K562 (cell line): ENCODE results near the gene YJEFN3. TPM values are rescaled to one million over a fixed set of nuclear protein-coding genes. Genes with fewer than 3 reads are reported as not detected.
A peak's percentile ranks its signal among the peaks of the same experiment; 100 is the strongest.

ENCODE experiments used
- ARNT ChIP-seq, 2 experiments: fragments of 450-650 bp; IDR thresholded peaks; 2 replicates each; pipeline ENCODE4 v1.6.1; 2016; ENCODE audit warnings: mild to moderate bottlenecking in 1 of 2
- BCL6 ChIP-seq: fragments of 250-450 bp; sonication (Bioruptor Pico); IDR thresholded peaks from 2 replicates; pipeline ENCODE4 v1.4.0; 2020
- CREM ChIP-seq: IDR thresholded peaks from 2 replicates; pipeline ENCODE4 v1.6.1; 2014; ENCODE audit warnings: antibody characterized with exemption, low read depth
- HSF4 ChIP-seq: fragments of 250-450 bp; sonication (Bioruptor Pico); IDR thresholded peaks from 2 replicates; pipeline ENCODE4 v2.1.2; 2022; ENCODE audit warnings: mild to moderate bottlenecking, moderate library complexity, borderline replicate concordance
- JUND ChIP-seq, 2 experiments: IDR thresholded peaks; 2 replicates in 1 of 2; 3 replicates in 1 of 2; pipeline ENCODE4 v1.6.1; 2011; ENCODE audit warnings: borderline replicate concordance in 2 of 2, low read depth in 2 of 2, low read length in 2 of 2, improper control_type of control experiment in 1 of 2, missing biosample characterization in 1 of 2, missing genetic modification characterization in 1 of 2, missing genetic modification reagents in 1 of 2
- KLF16 ChIP-seq: IDR thresholded peaks from 2 replicates; pipeline ENCODE4 v1.6.1; 2016; ENCODE audit warnings: antibody characterized with exemption
- MBD2 ChIP-seq: sonication (generic); IDR thresholded peaks from 2 replicates; pipeline ENCODE4 v1.6.1; 2016; ENCODE audit warnings: low read depth, borderline replicate concordance
- MCM2 ChIP-seq: fragments of 450-650 bp; IDR thresholded peaks from 2 replicates; pipeline ENCODE4 v1.6.1; 2017; ENCODE audit warnings: low read depth, mild to moderate bottlenecking
- PTTG1 ChIP-seq: fragments of 450-650 bp; IDR thresholded peaks from 2 replicates; pipeline ENCODE4 v1.6.1; 2016; ENCODE audit warnings: low read depth, mild to moderate bottlenecking, missing genetic modification characterization, missing compliant biosample characterization
- RBM22 ChIP-seq: fragments of 200-400 bp; formaldehyde crosslinking; IDR thresholded peaks from 2 replicates; pipeline ENCODE4 v1.6.1; 2018; ENCODE audit warnings: low read length, low read depth; ENCODE audit not compliant: poor library complexity, severe bottlenecking
- ZFP1 ChIP-seq: fragments of 450-650 bp; formaldehyde crosslinking; IDR thresholded peaks from 2 replicates; pipeline ENCODE4 v1.4.0; 2020; ENCODE audit warnings: mild to moderate bottlenecking, mixed read lengths
- ZKSCAN8 ChIP-seq: fragments of 200-800 bp; sonication (Bioruptor generic); IDR thresholded peaks from 2 replicates; pipeline ENCODE4 v1.6.1; 2016; ENCODE audit warnings: missing genetic modification characterization, missing compliant biosample characterization
- ZNF280A ChIP-seq: fragments of 450-650 bp; IDR thresholded peaks from 2 replicates; pipeline ENCODE4 v1.6.1; 2018; ENCODE audit warnings: mild to moderate bottlenecking, low read depth; ENCODE audit not compliant: partially characterized antibody
- ZNF592 ChIP-seq: fragments of 450-650 bp; IDR thresholded peaks from 2 replicates; pipeline ENCODE4 v1.6.1; 2017; ENCODE audit warnings: antibody characterized with exemption, mild to moderate bottlenecking
- polyA plus RNA-seq, 8 experiments: library from polyadenylated mRNA; depleted of rRNA in 4 of 8; stranded (reverse) in 5 of 8; unstranded in 3 of 8; fragments of >200 nt; fragmentation: Nextera tagmentation in 2 of 8; fragmentation: Illumina TruSeq in 1 of 8; extraction: Ambion mirVana in 2 of 8; extraction: Trizol in 1 of 8; gene quantifications; 2 replicates each; pipeline versions ENCODE4 v1.2.1 to v1.2.3, GENCODE V29; 2011 to 2014; ENCODE audit warnings: inconsistent platforms in 1 of 8, missing spikeins in 1 of 8
- total RNA-seq, 7 experiments: library from RNA; depleted of rRNA in 6 of 7; stranded (reverse); fragments of >200 nt in 6 of 7; fragmentation: Illumina TruSeq in 2 of 7; extraction: Trizol in 2 of 7; gene quantifications; 2 replicates each; pipeline versions ENCODE4 v1.2.1 to v1.2.3, GENCODE V29; 2011 to 2021; ENCODE audit warnings: low replicate concordance in 1 of 7
- TF ChIP-seq, protein P1 (sequence below): fragments of 150-350 bp; conservative IDR thresholded peaks from 2 replicates; pipeline ENCODE4 v1.6.1; 2014; ENCODE audit warnings: low read length

Gene YJEFN3
- total and polyA plus RNA-seq, 9 of the 15 experiments (the other 6 are each of a cell fraction or from before 2014, with no cell fraction given) = 0.04 to 5.8 (median 1.3) TPM; not detected in 1

- TF ChIP-seq, protein P1, sequence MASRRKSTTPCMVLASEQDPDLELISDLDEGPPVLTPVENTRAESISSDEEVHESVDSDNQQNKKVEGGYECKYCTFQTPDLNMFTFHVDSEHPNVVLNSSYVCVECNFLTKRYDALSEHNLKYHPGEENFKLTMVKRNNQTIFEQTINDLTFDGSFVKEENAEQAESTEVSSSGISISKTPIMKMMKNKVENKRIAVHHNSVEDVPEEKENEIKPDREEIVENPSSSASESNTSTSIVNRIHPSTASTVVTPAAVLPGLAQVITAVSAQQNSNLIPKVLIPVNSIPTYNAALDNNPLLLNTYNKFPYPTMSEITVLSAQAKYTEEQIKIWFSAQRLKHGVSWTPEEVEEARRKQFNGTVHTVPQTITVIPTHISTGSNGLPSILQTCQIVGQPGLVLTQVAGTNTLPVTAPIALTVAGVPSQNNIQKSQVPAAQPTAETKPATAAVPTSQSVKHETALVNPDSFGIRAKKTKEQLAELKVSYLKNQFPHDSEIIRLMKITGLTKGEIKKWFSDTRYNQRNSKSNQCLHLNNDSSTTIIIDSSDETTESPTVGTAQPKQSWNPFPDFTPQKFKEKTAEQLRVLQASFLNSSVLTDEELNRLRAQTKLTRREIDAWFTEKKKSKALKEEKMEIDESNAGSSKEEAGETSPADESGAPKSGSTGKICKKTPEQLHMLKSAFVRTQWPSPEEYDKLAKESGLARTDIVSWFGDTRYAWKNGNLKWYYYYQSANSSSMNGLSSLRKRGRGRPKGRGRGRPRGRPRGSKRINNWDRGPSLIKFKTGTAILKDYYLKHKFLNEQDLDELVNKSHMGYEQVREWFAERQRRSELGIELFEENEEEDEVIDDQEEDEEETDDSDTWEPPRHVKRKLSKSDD = no peak
- no peak for TF ChIP-seq BCL6 (CRISPR knock-in tag)
- no peak for TF ChIP-seq ARNT (IDR thresholded peaks at IDR 0.05)
- TF ChIP-seq ZFP1 (CRISPR knock-in tag) = no peak
- no peak for TF ChIP-seq MBD2
- TF ChIP-seq MCM2 = no peak
- TF ChIP-seq KLF16 = peak; percentile 17; the same call in 1 of the 2 replicates
- no peak for TF ChIP-seq ZNF592
- TF ChIP-seq ZNF280A = no peak
- TF ChIP-seq CREM = 0 out of 2 replicates have a peak, but pooled peaks have one; percentile 38
- TF ChIP-seq JUND (IDR thresholded peaks at IDR 0.05; ENCODE audit: borderline replicate concordance, low read depth, low read length) = peak; percentile 35; the same call in 1 of the 2 replicates
- TF ChIP-seq JUND (tag; IDR thresholded peaks at IDR 0.05; ENCODE audit: borderline replicate concordance, low read depth, low read length) = no peak
- TF ChIP-seq ZKSCAN8 (CRISPR knock-in tag) = no peak
- TF ChIP-seq PTTG1 (tag) = no peak
- peak; percentile 89 for TF ChIP-seq RBM22
- TF ChIP-seq HSF4 (CRISPR knock-in tag) = no peak
Measured at GRCh38 chr19:19531951-19532805, 3.5 kb downstream of the YJEFN3 start (continued).
